ENCODE data around the gene SHC2. TPM values are rescaled to one million over a fixed set of nuclear protein-coding genes. Genes with fewer than 3 reads are reported as not detected.
A peak's percentile ranks its signal among the peaks of the same experiment; 100 is the strongest.

SHC2 gene
- total and polyA plus RNA-seq, 9 of the 15 experiments (the other 6 are each of a cell fraction or from before 2014, with no cell fraction given), result 0.14 to 0.36 (median 0.17) TPM; not detected in 5

DNA sequence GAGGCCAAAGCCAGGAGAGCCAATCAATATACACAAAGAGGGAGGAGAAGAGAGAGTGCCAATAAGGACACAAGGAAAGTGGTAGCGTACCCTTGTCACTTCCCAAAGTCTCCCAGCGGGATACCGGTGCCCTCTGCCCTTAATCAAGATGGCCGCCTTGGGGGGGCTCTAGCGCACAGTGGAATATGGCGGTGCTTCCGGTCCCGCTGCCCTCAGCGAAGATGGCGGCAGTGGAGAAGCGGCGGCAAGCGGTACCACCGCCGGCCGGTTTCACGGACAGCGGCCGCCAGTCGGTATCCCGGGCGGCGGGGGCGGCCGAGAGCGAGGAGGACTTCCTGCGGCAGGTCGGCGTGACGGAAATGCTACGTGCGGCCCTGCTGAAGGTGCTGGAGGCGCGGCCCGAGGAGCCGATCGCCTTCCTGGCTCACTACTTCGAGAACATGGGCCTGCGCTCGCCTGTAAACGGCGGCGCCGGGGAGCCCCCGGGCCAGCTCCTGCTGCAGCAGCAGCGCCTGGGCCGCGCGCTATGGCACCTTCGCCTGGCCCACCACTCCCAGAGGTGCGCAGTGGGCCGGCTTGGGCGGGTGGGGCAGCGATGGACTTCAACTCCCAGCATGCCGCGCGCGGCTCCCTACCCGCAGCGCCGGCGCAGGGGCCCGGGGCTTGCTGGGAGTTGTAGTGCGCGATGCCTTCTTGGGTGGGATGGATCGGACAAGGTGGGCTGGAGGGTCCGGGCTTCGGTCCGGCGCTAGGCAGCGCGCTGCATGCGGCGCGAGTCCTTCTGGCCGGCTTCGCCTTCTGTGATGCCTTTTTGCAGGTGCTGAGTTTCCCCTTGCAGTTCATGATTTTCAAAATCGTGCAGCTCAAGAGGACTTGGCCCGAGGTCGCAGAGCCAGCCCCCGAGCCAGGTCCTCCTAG is 46.7 kb upstream of the SHC2 start, which contains the start of gene TPGS1 (continued):
- TF ChIP-seq, protein P1, sequence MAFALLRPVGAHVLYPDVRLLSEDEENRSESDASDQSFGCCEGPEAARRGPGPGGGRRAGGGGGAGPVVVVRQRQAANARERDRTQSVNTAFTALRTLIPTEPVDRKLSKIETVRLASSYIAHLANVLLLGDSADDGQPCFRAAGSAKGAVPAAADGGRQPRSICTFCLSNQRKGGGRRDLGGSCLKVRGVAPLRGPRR (CRISPR knock-in tag; IDR thresholded peaks at IDR 0.05), result no peak
- TF ChIP-seq KLF6 (CRISPR knock-in tag; IDR thresholded peaks at IDR 0.05; ENCODE audit: borderline replicate concordance) (peak; percentile 81), ZNF445 (CRISPR knock-in tag; IDR thresholded peaks at IDR 0.05; ENCODE audit: low read depth) (no peak), NFATC3 (IDR thresholded peaks at IDR 0.05) (no peak), ADNP (tag; IDR thresholded peaks at IDR 0.05) (no peak), CC2D1A (IDR thresholded peaks at IDR 0.05) (no peak), TFAM (CRISPR knock-in tag; conservative IDR thresholded peaks at IDR 0.05) (no peak), CLOCK (CRISPR knock-in tag; IDR thresholded peaks at IDR 0.05; ENCODE audit: borderline replicate concordance) (no peak), E2F6 (IDR thresholded peaks at IDR 0.05; ENCODE audit: borderline replicate concordance in 1 of 2, extremely low read depth in 1 of 2, insufficient read depth in 1 of 2, insufficient read length in 1 of 2, low read depth in 1 of 2, low read length in 1 of 2, poor library complexity in 1 of 2, severe bottlenecking in 1 of 2) (peak in 1 of 2 experiments; percentile 21), KAT8 (IDR thresholded peaks at IDR 0.05; ENCODE audit: low read depth) (0 out of 2 replicates have a peak, but pooled peaks have one; percentile 48), POU5F1 (IDR thresholded peaks at IDR 0.05; ENCODE audit: borderline replicate concordance, low read depth, low read length, partially characterized antibody) (peak; percentile 24), GATAD2B (IDR thresholded peaks at IDR 0.05; ENCODE audit: borderline replicate concordance) (no peak), HMG20A (CRISPR knock-in tag; conservative IDR thresholded peaks at IDR 0.05) (no peak), ZNF324 (CRISPR knock-in tag; IDR thresholded peaks at IDR 0.05) (no peak)
- TF ChIP-seq, protein P2, sequence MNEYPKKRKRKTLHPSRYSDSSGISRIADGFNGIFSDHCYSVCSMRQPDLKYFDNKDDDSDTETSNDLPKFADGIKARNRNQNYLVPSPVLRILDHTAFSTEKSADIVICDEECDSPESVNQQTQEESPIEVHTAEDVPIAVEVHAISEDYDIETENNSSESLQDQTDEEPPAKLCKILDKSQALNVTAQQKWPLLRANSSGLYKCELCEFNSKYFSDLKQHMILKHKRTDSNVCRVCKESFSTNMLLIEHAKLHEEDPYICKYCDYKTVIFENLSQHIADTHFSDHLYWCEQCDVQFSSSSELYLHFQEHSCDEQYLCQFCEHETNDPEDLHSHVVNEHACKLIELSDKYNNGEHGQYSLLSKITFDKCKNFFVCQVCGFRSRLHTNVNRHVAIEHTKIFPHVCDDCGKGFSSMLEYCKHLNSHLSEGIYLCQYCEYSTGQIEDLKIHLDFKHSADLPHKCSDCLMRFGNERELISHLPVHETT (CRISPR knock-in tag; conservative IDR thresholded peaks at IDR 0.05 in 1 of 2, IDR thresholded peaks at IDR 0.05 in 1 of 2), result peak in 1 of 2 experiments; percentile 97; a peak in 2 of 4 replicates
- TF ChIP-seq, protein P3, sequence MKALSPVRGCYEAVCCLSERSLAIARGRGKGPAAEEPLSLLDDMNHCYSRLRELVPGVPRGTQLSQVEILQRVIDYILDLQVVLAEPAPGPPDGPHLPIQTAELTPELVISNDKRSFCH (CRISPR knock-in tag; IDR thresholded peaks at IDR 0.05), result no peak
- TF ChIP-seq, protein P3 (tag; IDR thresholded peaks at IDR 0.05), result peak; percentile 92
- TF ChIP-seq, protein P4, sequence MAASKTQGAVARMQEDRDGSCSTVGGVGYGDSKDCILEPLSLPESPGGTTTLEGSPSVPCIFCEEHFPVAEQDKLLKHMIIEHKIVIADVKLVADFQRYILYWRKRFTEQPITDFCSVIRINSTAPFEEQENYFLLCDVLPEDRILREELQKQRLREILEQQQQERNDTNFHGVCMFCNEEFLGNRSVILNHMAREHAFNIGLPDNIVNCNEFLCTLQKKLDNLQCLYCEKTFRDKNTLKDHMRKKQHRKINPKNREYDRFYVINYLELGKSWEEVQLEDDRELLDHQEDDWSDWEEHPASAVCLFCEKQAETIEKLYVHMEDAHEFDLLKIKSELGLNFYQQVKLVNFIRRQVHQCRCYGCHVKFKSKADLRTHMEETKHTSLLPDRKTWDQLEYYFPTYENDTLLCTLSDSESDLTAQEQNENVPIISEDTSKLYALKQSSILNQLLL (CRISPR knock-in tag; IDR thresholded peaks at IDR 0.05; ENCODE audit: borderline replicate concordance), result no peak

Data from K562 (cell line).